Measurements from ENCODE around the gene NTRK3. TPM values are rescaled to one million over a fixed set of nuclear protein-coding genes. Genes with fewer than 3 reads are reported as not detected.

NTRK3 gene
- total and polyA plus RNA-seq, 2 of the 13 experiments (the other 11 are each of a cell fraction or from before 2014, with no cell fraction given): not detected

- ATAC-seq (no peak), FAIRE-seq (no peak), DNase-seq (ENCODE audit: low spot score) (no peak)
- no peaks in the 10 kb centered on the region for H3K79me2 ChIP-seq (ENCODE audit: insufficient read depth, low read length)
- WGBS (ENCODE audit: low lambda C conversion rate): 6% methylated on average over 3 of the region's 6 CpGs
- no peaks in the 10 kb centered on the region for H3K4me1 ChIP-seq (ENCODE audit: insufficient read depth, low read length)
- intact Hi-C loops (cut with micrococcal nuclease; ENCODE audit: unreplicated experiment): no loop called here
- H3K36me3 ChIP-seq (replicated peaks in 1 of 2; ENCODE audit: control insufficient read depth in 1 of 2, insufficient read depth in 2 of 2, low read length in 2 of 2): no peaks in the 10 kb centered on the region
- no peak overlapping the region for H2AFZ ChIP-seq (ENCODE audit: low read length)
- no peak overlapping the region for H3K4me3 ChIP-seq (replicated peaks in 1 of 3; ENCODE audit: insufficient read depth in 1 of 3, low read depth in 2 of 3, low read length in 3 of 3)
- no peak overlapping the region for H3K4me2 ChIP-seq (ENCODE audit: low read depth, low read length)
- POLR2A ChIA-PET: no interaction called here
- H3K9ac ChIP-seq (ENCODE audit: insufficient read depth, low read depth, low read length): no peak overlapping the region
- CTCF ChIA-PET (ENCODE audit: low intra/inter-chr PET ratio, low total read pairs): no interaction called here
- no peaks in the 10 kb centered on the region for H4K20me1 ChIP-seq (ENCODE audit: insufficient read depth, low read length)
- in situ Hi-C loops (cut with HindIII; ENCODE audit: extremely low pct_ligation_motif_present, low pct_unique_long_range_greater_than_20kb): no loop called here
- no peaks in the 10 kb centered on the region for H3K27me3 ChIP-seq (ENCODE audit: control insufficient read depth in 1 of 2, insufficient read depth in 2 of 2, low read length in 2 of 2)
- no peak overlapping the region for H3K27ac ChIP-seq (ENCODE audit: extremely low read length, insufficient read depth, low read length)
- TF ChIP-seq ZNF292 (CRISPR knock-in tag; IDR thresholded peaks at IDR 0.05; ENCODE audit: borderline replicate concordance, low read depth) (no peak), PAXIP1 (CRISPR knock-in tag; conservative IDR thresholded peaks at IDR 0.05) (no peak), DBP (CRISPR knock-in tag; IDR thresholded peaks at IDR 0.05; ENCODE audit: not compliant biosample characterization) (no peak), HNRNPLL (IDR thresholded peaks at IDR 0.05; ENCODE audit: low read depth, low read length, poor library complexity, severe bottlenecking) (no peak), TRAFD1 (CRISPR knock-in tag; IDR thresholded peaks at IDR 0.05; ENCODE audit: borderline replicate concordance) (no peak), ELF4 (CRISPR knock-in tag; IDR thresholded peaks at IDR 0.05; ENCODE audit: borderline replicate concordance) (no peak), ZNF225 (CRISPR knock-in tag; IDR thresholded peaks at IDR 0.05) (no peak)
- H3K9me3 ChIP-seq (ENCODE audit: low read length): no peaks in the 10 kb centered on the region
- BruUV-seq (replicated peaks): no TSS peak
Measured at GRCh38 chr15:88071141-88071540, 185.4 kb downstream of the NTRK3 start.
